Stimulated activated CD8-positive, alpha-beta memory T cell treated with anti-CD3 and anti-CD28 coated beads, Interleukin-15, amount 100 ng/mL, for 24 hours (primary cell): Measurements from ENCODE around the gene PATJ.
"Not testable (repeated sequence)": the region's sequence is repeated elsewhere in the genome, so short reads cannot be mapped to it uniquely, and the experiment has no call there.

Experiments used
- DNase-seq: peaks from one replicate; pipeline ENCODE4 v3.0.0-alpha.2; 2020; ENCODE audit warnings: low read depth

PATJ gene

GRCh38 chr1:62178372-62178771 lies 436.1 kb downstream of the PATJ start:
- DNase-seq: no peak

GRCh38 chr1:62180054-62180453 lies 437.8 kb downstream of the PATJ start:
- not testable (repeated sequence) for DNase-seq

GRCh38 chr1:62180639-62181038 lies 438.4 kb downstream of the PATJ start:
- DNase-seq: no peak

- DNase-seq: no peak
These were observed 439.3 kb downstream of the PATJ start for GRCh38 chr1:62181532-62181931.

GRCh38 chr1:62182157-62182556 lies 439.9 kb downstream of the PATJ start:
- not testable (repeated sequence) for DNase-seq

GRCh38 chr1:62183164-62184020 lies 441.1 kb downstream of the PATJ start:
- not testable (repeated sequence) for DNase-seq

GRCh38 chr1:62184336-62184735 lies 442.1 kb downstream of the PATJ start:
- no peak for DNase-seq

GRCh38 chr1:62185233-62185632 lies 443.0 kb downstream of the PATJ start:
- not testable (repeated sequence) for DNase-seq

GRCh38 chr1:62185677-62186076 lies 443.4 kb downstream of the PATJ start:
- no peak for DNase-seq

GRCh38 chr1:62187548-62187947 lies 445.3 kb downstream of the PATJ start:
- no peak for DNase-seq

GRCh38 chr1:62188111-62188510 lies 445.8 kb downstream of the PATJ start:
- DNase-seq: no peak

GRCh38 chr1:62194651-62195544 lies 452.6 kb downstream of the PATJ start, which contains the start of gene L1TD1:
Gene L1TD1, plus strand, starts transcription at chr1:62194849. Its CDS starts 11,780 bp downstream, at chr1:62206629.
- DNase-seq: no peak

- DNase-seq: no peak
These were observed 453.9 kb downstream of the PATJ start for GRCh38 chr1:62196086-62196690.

- DNase-seq: no peak
These were observed 455.9 kb downstream of the PATJ start for GRCh38 chr1:62198069-62198780.

GRCh38 chr1:62198781-62199125 lies 456.5 kb downstream of the PATJ start:
- DNase-seq: no peak

- DNase-seq: no peak
These were observed 464.9 kb downstream of the PATJ start for GRCh38 chr1:62207187-62207586.

GRCh38 chr1:62208087-62208486 lies 465.8 kb downstream of the PATJ start:
- no peak for DNase-seq

- DNase-seq: no peak
These were observed 466.7 kb downstream of the PATJ start for GRCh38 chr1:62208970-62209369.

- DNase-seq: no peak
These were observed 467.8 kb downstream of the PATJ start for GRCh38 chr1:62209931-62210595.

- no peak for DNase-seq
These were observed 468.7 kb downstream of the PATJ start for GRCh38 chr1:62210960-62211359.

GRCh38 chr1:62212411-62212810 lies 470.1 kb downstream of the PATJ start:
- DNase-seq: no peak
